Natural killer cell (primary cell): ENCODE data around the gene WBP2. TPM values are rescaled to one million over a fixed set of nuclear protein-coding genes. Genes with fewer than 3 reads are reported as not detected.

Experiments used
- ATAC-seq, 3 donors: fragments of 150-1000 bp in 2 of 3; fragments of 200-7000 bp in 1 of 3; cut with Tn5 transposase; 1 replicate in 1 of 3; 2 replicates in 2 of 3; pipeline ENCODE4 v1.10.0; 2021; ENCODE audit warnings: mild to moderate bottlenecking in 2 of 3, moderate library complexity in 2 of 3
- DNase-seq, 2 donors: peaks; one replicate each; pipeline versions ENCODE4 v3.0.0 to v3.0.0-alpha.2; 2013 to 2021; ENCODE audit warnings: mixed read lengths in 1 of 2
- H3K27ac ChIP-seq: one replicate; pipeline ENCODE4 v1.5.1; 2013; ENCODE audit warnings: mild to moderate bottlenecking, low read length
- H3K27me3 ChIP-seq: one replicate; pipeline ENCODE4 v1.6.1; 2013; ENCODE audit warnings: low read length; ENCODE audit not compliant: control insufficient read depth, insufficient read depth
- H3K36me3 ChIP-seq: one replicate; pipeline ENCODE4 v1.6.1; 2013; ENCODE audit warnings: low read length; ENCODE audit not compliant: control insufficient read depth, insufficient read depth
- H3K4me1 ChIP-seq: one replicate; pipeline ENCODE4 v1.6.1; 2013; ENCODE audit warnings: low read length; ENCODE audit not compliant: control insufficient read depth, insufficient read depth
- H3K4me3 ChIP-seq: one replicate; pipeline ENCODE4 v1.5.1; 2013; ENCODE audit warnings: low read length
- H3K9me3 ChIP-seq: one replicate; pipeline ENCODE4 v1.6.1; 2013; ENCODE audit warnings: low read length; ENCODE audit not compliant: control insufficient read depth, insufficient read depth
- H3K27ac Mint-ChIP-seq, 2 donors: one replicate each; pipeline ENCODE4 v1.8.0; 2022; ENCODE audit warnings: mild to moderate bottlenecking in 2 of 2, mixed read lengths in 2 of 2, moderate library complexity in 1 of 2
- H3K27me3 Mint-ChIP-seq, 2 donors: one replicate each; pipeline ENCODE4 v1.8.0; 2022; ENCODE audit warnings: low read depth in 2 of 2, mixed read lengths in 2 of 2
- H3K36me3 Mint-ChIP-seq: one replicate; pipeline ENCODE4 v1.8.0; 2022; ENCODE audit warnings: mixed read lengths
- H3K4me1 Mint-ChIP-seq, 2 donors: one replicate each; pipeline ENCODE4 v1.8.0; 2022; ENCODE audit warnings: mixed read lengths in 2 of 2
- H3K4me3 Mint-ChIP-seq: one replicate; pipeline ENCODE4 v1.8.0; 2022; ENCODE audit warnings: mild to moderate bottlenecking, moderate library complexity, mixed read lengths
- H3K9me3 Mint-ChIP-seq, 2 donors: one replicate each; pipeline ENCODE4 v1.8.0; 2022; ENCODE audit warnings: mixed read lengths in 2 of 2
- WGBS: methylation state at CpG from one replicate; pipeline ENCODE4 v1.1.7; 2013; ENCODE audit warnings: missing lambda C conversion rate; ENCODE audit not compliant: insufficient coverage; 5-methylcytosine and 5-hydroxymethylcytosine counted together
- intact Hi-C: fragments of 100-400 bp; cut with micrococcal nuclease; formaldehyde crosslinking; loops from one replicate; pipeline ENCODE4 v1.14.2; 2022
- total RNA-seq, 4 donors: library from RNA; stranded (reverse); fragments of 120-200 nt in 1 of 4; gene quantifications; one replicate each; pipeline versions ENCODE4 v1.2.3 to v1.2.4, GENCODE V29; 2013 to 2022
- TF ChIP-seq, protein P1 (sequence below): fragments of 200-600 bp; IDR thresholded peaks from one replicate; pipeline ENCODE4 v1.8.0; 2022; ENCODE audit warnings: antibody characterized with exemption

The WBP2 gene
- total RNA-seq, 3 donors from 2014 or later (not counting 1 experiment from before 2014, with no cell fraction given) = 81.1 to 106 (median 95.2) TPM

GRCh38 chr17:75848523-75849278 is 6.4 kb downstream of the WBP2 start:
- intact Hi-C loops = no loop called here
- WGBS = 61% methylated on average over 16 of the region's 16 CpGs
- H3K4me3 ChIP-seq = no peak overlapping the region
- H3K4me1 Mint-ChIP-seq = peaks cover 10 to 32% of the 10 kb centered on the region in 2 donors
- H3K27me3 Mint-ChIP-seq = no peaks in the 10 kb centered on the region
- H3K27me3 ChIP-seq = no peaks in the 10 kb centered on the region
- no peaks in the 10 kb centered on the region for H3K9me3 ChIP-seq
- DNase-seq (peak; percentile 71 to 87), ATAC-seq (no peak)
- H3K27ac ChIP-seq = no peak overlapping the region
- H3K27ac Mint-ChIP-seq = peak overlapping the region in 1 of 2 donors; percentile 54
- peaks cover 55% of the 10 kb centered on the region for H3K36me3 ChIP-seq
- H3K9me3 Mint-ChIP-seq = no peaks in the 10 kb centered on the region
- no peak overlapping the region for H3K4me3 Mint-ChIP-seq
- H3K36me3 Mint-ChIP-seq = no peaks in the 10 kb centered on the region
- peaks cover 29% of the 10 kb centered on the region for H3K4me1 ChIP-seq
- TF ChIP-seq, protein P1, sequence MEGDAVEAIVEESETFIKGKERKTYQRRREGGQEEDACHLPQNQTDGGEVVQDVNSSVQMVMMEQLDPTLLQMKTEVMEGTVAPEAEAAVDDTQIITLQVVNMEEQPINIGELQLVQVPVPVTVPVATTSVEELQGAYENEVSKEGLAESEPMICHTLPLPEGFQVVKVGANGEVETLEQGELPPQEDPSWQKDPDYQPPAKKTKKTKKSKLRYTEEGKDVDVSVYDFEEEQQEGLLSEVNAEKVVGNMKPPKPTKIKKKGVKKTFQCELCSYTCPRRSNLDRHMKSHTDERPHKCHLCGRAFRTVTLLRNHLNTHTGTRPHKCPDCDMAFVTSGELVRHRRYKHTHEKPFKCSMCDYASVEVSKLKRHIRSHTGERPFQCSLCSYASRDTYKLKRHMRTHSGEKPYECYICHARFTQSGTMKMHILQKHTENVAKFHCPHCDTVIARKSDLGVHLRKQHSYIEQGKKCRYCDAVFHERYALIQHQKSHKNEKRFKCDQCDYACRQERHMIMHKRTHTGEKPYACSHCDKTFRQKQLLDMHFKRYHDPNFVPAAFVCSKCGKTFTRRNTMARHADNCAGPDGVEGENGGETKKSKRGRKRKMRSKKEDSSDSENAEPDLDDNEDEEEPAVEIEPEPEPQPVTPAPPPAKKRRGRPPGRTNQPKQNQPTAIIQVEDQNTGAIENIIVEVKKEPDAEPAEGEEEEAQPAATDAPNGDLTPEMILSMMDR = peak; percentile 70

DNA sequence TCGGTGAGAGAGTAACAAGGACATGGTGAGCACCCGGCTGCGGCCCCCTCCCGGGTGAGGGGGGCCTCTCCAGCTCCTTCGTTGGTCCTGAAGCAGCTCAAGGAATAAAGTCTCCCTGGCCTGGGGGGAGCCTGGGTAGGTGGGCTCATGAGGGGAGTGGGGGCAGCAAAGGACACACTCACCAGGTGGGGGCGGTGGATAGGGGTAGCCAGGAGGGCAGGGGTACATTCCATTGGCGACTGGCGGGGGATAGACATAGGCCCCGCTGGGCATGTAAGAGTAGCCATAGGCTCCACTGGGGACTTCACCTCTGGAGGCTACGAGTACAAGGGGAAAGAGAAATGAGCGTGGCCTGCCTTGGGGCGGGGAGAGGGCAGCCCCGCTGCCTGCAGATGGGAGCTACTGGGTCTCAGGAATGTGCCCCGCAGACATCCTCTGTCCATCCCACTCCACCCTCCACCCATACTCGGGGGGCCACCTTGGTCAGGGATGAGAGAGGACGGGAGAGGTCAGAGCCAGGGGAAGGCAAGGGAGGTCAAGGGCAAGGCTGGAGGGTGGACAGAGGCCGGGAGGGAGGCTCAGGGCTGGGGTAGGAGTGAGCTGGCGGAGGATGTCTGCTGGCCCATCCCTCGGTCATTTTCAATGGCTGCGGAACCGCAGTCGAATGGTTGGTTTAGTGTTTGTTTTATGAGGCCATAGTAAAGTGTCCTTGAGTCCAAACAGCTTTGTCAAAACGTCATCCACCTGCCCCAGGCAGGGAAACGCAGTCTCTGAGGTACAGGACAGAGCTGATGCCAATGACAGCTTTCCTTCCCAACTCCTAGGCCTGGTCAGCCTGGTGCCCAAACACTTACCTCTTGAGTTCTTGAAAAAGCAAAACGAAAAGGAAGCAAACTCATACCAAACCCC is 7.3 kb downstream of the WBP2 start:
- WGBS = 92% methylated on average over 21 of the region's 25 CpGs
- H3K27me3 ChIP-seq = no peaks in the 10 kb centered on the region
- H3K36me3 Mint-ChIP-seq = no peaks in the 10 kb centered on the region
- peaks cover 35% of the 10 kb centered on the region for H3K4me1 ChIP-seq
- DNase-seq = no peak
- no peak for ATAC-seq
- H3K27me3 Mint-ChIP-seq = no peaks in the 10 kb centered on the region
- no peaks in the 10 kb centered on the region for H3K9me3 Mint-ChIP-seq
- H3K36me3 ChIP-seq = peaks cover 55% of the 10 kb centered on the region
- no peak overlapping the region for H3K27ac ChIP-seq
- TF ChIP-seq, protein P1 = no peak
- no peak overlapping the region for H3K4me3 Mint-ChIP-seq
- intact Hi-C loops = no loop called here
- peaks cover 10 to 28% of the 10 kb centered on the region in 2 donors for H3K4me1 Mint-ChIP-seq
- no peaks in the 10 kb centered on the region for H3K9me3 ChIP-seq
- H3K4me3 ChIP-seq = no peak overlapping the region
- H3K27ac Mint-ChIP-seq = peak overlapping the region in 1 of 2 donors; percentile 54

DNA sequence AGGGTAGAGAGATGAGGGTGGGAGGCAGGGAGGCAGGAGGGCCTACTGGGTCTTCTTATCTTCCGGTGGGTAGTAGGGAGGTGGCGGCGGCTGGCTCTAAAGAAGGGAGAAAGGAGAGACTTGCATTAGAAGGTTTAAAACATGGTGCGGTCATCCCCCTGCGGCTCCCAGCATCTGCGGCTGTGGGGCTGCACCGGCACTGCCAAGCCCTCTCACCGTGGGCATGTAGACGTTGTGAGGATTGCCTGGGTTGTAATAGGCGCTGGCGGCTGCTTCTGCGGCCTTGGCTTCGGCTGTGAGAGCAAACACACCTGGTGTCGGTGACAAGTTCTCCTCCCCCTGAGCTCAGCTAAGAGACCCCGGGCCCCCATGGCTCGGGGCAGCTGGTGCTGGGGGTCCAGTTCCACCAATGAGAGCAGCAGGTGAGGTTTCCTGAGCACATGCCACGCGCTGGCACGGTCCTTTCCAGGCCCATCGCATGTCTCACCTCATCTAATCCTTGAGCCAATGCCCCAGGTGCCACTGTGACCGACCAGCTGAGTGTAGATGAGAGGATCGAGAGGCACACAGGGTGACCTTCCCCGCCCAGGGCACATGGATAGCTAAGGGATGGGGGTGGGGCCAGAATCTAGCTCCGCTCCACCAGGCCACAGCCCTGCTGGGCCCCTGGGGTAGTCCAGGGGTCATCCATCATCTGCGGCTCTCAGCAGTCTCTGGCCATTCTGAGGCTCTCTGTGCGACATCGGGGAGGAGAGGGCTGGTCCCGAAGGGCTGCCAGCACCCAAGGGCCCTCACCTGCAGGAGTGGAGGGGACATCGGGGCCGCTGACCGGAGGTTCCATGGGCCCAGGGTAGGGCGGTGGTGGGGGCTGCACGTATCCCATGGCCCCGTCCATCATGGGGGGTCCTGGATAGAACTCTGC is 8.2 kb downstream of the WBP2 start:
- no peaks in the 10 kb centered on the region for H3K9me3 ChIP-seq
- Mint-ChIP-seq H3K4me3 (no peak overlapping the region), H3K4me1 (peaks cover 10 to 28% of the 10 kb centered on the region in 2 donors), H3K27me3 (no peaks in the 10 kb centered on the region), H3K27ac (peak overlapping the region in 1 of 2 donors; percentile 94), H3K9me3 (no peaks in the 10 kb centered on the region), H3K36me3 (no peaks in the 10 kb centered on the region)
- ATAC-seq (no peak), DNase-seq (no peak)
- no peaks in the 10 kb centered on the region for H3K27me3 ChIP-seq
- H3K36me3 ChIP-seq = peaks cover 62% of the 10 kb centered on the region
- H3K27ac ChIP-seq = no peak overlapping the region
- TF ChIP-seq, protein P1 = no peak
- no peak overlapping the region for H3K4me3 ChIP-seq
- intact Hi-C loops = no loop called here
- WGBS = 95% methylated on average over 34 of the region's 34 CpGs
- peaks cover 44% of the 10 kb centered on the region for H3K4me1 ChIP-seq
